Measurements from ENCODE around the gene MRGPRF.

DNA sequence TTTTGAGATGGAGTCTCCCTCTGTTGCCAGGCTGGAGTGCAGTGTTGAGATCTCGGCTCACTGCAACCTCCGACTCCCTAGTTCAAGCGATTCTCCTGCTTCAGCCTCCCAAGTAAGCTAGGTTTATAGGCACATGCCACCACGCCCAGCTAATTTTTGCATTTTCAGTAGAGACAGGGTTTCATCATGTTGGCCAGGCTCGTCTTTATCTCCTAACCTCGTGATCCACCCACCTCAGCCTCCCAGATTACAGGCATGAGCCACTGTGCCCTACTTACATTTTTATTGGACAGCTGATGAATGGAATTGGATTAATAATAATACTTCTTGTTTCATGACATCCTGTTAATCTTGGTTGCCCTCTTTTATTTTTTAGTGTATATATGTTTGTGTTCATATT, 29.2 kb downstream of the MRGPRF start:
- TF ChIP-seq POLR2A (IDR thresholded peaks at IDR 0.05), result no peak
- TF ChIP-seq, protein P1, sequence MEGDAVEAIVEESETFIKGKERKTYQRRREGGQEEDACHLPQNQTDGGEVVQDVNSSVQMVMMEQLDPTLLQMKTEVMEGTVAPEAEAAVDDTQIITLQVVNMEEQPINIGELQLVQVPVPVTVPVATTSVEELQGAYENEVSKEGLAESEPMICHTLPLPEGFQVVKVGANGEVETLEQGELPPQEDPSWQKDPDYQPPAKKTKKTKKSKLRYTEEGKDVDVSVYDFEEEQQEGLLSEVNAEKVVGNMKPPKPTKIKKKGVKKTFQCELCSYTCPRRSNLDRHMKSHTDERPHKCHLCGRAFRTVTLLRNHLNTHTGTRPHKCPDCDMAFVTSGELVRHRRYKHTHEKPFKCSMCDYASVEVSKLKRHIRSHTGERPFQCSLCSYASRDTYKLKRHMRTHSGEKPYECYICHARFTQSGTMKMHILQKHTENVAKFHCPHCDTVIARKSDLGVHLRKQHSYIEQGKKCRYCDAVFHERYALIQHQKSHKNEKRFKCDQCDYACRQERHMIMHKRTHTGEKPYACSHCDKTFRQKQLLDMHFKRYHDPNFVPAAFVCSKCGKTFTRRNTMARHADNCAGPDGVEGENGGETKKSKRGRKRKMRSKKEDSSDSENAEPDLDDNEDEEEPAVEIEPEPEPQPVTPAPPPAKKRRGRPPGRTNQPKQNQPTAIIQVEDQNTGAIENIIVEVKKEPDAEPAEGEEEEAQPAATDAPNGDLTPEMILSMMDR (IDR thresholded peaks at IDR 0.05), result no peak
